GM19452 (cell line): ENCODE data around the gene HSPH1.
"Not testable (repeated sequence)": the region's sequence is repeated elsewhere in the genome, so short reads cannot be mapped to it uniquely, and the experiment has no call there.

ENCODE experiments used
- ATAC-seq: cut with Tn5 transposase; IDR thresholded peaks from one replicate; pipeline ENCODE4 v1.9.1; 2021; ENCODE audit not compliant: unreplicated experiment

The HSPH1 gene

DNA sequence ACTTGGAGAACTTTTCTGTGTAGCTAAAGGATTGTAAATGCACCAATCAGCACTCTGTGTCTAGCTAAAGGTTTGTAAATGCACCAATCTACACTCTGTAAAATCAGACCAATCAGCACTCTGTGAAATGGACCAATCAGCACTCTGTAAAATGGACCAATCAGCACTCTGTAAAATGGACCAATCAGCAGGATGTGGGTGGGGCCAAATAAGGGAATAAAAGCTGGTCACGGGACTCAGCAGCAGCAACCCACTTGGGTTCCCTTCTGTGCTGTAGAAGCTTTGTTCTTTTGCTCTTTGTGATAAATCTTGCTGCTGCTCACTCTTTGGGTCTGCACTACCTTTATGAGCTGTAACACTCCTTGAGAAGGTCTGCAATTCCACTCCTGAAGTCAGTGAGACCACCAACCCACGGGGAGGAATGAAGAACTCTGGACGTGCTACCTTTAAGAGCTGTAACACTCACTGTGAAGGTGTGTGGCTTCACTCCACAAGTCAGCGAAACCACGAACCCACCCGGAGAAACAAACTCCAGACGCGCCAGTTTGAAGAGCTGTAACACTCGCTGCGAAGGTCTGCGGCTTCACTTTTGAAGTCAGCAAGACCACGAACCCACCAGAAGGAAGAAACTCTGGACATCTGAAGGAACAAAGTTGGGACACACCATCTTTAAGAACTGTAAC is 16.2 kb upstream of the HSPH1 start:
- ATAC-seq, result not testable (repeated sequence)

DNA sequence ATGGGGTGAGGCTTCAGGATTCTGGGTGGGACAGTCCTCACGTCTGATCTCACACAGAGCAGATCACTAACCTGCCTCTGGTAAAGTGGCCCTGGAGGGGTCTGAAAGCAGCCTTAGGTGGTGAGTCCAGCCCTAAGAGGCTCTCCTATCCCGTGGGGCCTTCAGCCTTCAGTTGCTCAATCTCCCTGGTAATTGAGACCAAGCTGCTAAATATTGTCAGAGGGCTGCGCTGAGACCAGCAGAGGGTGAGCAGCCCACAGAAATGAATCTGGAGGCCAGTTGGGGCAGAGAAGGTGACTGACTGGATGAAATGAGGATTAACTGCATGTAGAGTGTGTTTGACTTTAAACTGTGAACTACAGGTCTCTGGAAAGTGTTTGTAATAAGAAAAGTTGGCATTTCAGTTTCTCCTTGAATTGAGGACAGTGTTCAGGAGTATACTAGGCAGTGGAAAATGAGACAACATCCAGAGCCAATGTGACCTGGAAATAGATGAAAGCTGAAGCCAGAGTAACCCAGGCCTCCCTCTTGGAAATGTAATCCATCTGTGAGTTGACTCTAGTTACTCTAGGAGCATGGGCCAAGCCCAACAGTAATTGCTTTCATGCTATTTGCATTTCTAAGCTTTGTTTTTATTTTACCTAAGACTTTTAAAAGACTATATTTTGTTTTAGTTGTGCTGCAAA is 14.3 kb upstream of the HSPH1 start:
- ATAC-seq, result no peak

DNA sequence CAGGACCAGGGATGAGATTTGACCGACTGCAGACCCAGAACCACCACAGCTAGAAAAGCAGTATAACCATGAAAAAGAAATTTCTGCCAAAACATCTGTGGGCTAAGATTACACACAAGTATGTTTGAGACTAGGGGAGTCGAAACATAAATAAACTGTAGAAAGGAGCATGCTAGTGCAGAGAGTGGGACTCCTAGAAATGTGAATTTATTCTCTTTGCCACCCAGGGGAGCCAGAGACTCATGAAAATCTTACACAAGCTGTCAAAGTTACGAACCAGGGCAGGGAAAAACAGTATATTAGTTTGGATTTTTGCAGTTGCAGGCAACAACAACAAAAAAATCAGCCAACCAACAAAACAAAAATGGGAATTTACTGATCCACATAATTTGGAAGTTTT is 12.3 kb upstream of the HSPH1 start:
- no peak for ATAC-seq

DNA sequence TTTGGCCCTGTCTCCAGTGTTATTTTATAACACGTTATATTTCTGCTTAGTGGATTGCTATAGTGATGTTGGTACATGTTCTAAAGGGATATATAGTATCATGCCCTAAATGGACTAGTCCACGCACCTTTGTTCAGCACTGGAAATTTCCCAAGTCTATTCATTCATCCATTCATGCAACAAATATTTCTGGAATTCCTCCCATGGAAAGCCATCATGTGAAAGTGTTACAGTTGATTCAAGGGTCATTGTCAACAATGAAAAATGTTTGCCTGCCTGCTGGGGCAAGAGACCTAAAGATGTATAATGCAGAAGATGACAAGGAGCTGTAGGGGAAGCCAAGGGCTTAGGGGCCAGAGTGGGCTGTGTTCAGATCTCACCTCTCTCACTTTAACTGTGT is 10.8 kb upstream of the HSPH1 start:
- no peak for ATAC-seq

DNA sequence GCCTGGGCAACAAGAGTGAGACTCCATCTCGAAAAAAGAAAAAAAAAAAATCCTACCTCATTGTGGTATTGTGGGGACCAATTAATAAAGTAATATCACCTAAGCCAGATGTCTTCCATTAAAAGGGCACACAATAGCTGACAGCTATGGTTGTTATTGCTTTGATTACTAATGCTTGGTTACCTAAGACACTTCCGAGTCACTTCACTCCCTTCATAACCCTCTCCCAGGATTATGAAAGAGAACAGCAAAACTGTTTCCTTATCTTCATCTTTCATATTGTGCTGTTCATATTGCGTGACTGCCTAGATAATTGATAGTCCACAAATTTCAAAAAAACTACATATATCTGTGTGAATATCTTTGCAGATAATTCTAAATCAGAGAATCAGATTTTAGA is 10.3 kb upstream of the HSPH1 start:
- no peak for ATAC-seq

DNA sequence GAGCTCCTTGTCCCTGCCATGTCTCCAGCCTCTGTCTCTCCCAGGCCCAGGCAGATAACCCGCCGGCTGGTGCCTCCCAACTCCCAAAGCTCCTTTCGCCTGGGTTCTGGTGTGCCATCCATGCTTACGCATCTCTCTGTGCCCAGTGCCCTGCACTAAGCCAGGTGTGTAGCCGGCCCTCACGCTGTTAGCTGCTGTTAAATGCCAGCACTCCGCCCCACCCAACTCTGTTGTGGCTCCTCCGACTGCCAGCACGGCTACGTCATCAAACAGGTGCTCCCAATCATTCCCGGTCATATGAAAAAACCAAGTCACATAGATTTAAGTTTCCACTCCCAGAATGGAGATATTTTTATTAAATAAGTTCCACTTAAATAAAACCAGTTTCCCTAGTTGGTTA is 7.0 kb upstream of the HSPH1 start:
- no peak for ATAC-seq

DNA sequence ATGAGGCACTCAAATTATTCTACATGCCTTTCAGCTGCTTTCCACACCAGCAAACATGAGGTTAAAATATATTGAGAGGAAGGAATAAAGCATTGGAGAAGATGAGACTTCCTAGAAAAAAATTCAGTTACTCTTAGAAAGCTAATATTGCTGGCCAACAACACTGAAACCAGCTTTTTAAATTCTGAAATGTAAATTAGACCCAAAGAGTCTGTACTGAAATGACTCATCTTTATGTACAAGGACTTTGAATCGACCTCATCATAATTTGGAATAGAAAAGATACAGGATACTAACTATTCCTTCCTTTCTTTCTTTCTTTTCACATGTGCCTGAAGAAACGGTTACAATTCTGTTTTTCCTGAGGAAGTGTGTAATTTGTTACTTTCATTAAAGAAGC is 6.5 kb upstream of the HSPH1 start:
- ATAC-seq, result no peak

DNA sequence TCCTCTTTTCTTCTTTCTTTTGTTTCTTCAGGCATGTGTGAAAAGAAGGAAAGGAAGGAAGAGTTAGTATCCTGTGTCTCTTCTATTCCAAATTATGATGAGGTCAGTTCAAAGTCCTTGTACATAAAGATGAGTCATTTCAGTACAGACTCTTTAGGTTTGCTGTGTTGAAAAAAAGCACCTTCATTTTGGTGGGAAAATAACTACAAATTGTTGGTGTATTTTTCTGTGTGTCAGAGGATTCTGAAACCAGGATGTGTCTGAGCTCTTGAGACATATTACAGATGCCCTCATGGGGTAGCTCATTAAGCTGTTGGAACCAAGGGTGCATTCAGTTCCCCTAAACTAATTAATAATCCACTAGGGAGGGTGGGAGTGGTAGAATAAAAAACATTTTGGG is 5.8 kb upstream of the HSPH1 start:
- peak; percentile 73 for ATAC-seq

DNA sequence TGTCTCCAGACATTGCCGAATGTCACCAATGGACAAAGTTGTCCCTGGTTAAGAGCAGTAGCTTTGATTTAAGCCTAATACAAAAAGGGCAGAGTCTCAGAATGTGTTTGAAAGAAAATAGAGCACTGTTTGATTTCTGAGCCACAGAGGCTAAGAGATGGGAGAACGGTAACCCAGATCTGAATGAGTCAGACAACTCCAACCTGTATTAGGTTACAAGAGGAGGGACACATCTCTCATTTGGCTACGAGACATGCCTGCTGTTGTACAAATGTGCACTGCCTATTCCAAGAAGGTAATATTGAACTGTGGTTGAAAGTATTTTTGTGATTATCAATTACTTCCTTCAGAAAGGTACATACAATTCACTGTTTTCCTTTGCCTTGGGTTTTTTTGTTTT is 4.9 kb upstream of the HSPH1 start:
- no peak for ATAC-seq

DNA sequence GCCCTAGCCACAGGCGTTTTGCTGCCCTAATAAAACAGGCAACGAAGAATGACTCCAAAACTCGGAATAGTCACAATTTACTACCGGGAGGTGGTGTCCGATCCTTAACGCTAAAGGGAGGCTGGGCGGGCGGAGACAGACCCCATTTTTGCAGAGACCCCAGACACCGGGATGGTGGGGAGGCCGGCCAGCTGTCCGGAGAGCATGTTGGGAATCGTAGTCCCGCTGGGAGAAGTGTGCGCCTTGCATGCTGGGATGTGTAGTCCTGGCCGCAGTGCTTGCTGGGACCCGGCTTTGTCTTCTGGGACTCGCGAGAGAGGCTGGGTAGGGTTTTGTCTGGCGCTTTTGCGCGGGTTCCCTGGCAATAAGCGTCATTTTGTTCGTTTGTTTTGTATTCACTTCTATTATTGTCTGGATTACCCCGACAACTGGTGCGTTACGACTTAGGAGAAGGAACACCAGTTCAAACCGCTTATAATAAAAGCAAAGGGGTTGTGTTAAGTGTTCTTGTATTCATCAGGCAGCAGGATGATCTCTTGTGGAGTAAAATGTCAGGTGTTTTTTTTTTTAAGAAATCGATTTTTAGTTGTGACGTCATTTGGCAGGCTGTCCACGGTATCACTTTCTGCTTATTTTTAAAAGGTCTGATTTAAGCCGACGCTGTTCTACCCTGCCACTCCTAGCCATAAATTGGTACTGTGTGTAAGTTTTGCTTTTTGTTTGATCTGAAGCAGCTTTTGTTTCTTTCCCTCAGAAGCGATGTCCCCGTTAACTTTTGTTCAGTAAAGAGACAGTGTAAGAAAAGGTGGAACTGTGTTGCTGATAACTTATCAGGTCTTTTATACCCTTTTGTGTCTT is 676 bp upstream of the HSPH1 start:
- peak; percentile 81 for ATAC-seq

DNA sequence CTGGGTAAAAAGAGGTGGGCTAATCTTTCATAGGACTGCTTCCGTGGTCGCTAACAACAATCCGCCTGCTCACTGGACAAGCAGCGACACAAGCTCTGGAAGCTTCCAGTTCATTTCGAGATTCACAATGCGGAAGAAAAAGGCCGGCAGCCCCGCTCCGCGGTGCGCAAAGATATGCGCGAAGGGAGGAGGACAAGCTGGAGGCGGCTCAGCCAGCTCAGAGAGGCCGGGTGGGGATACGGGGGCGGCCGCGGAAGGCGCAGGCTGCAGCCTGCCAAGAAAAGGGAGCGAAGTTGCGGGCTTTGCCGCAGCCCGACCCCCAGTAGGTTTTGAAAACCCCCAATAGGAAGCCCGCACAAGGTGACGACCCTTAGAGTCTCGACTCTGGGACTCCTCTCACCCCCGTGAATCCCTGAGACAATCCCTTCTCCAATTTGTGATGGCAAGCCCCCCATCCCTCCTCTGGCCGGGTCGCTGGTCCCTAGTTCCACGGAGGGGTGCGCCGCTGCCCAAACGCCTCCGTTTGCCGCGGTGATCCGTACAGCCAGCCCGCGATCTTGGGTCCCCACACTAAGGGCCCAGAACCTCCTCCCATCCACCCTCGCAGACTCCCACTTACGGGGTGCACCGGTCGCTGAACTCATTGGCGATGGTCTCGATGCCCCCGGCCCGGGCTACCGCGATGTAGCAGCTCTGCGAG is 697 bp downstream of the HSPH1 start:
- ATAC-seq, result peak; percentile 29

DNA sequence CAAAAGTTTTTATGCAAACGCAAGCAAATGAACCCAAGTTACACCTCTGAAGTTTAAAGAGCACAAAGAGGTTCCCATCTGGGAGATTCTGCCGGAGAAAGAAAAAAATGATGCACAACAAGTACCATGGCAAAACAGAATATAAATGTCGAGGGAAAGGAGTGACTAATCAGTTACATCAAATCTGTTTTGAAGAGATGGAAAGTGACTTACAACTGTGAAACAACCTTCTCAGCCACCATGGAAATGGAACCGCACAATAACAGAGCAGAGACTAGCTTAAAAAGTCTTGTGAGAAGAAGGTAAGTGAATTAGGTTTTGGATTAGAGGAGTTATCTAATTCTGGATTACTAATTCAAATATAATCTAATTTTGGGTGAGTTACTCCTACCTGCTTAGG is 2.4 kb downstream of the HSPH1 start:
- ATAC-seq, result no peak

DNA sequence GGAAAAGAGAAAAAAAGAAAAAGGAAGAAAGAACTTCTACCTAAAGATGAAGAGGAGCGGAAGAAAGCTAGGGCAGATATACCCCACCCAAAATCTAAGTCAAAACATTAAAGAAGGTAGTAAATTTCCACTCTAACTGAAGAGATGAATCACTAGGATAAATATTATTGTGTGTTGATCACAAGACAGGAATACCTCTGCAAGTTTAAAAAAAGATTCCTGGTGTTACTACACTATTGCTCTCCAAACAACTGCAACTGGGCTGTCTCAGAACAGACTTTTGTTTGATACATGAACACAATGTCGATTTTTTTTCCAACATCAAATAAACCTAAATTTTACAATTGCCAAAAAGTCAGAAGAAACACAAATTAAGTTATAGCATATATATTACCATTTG is 6.8 kb downstream of the HSPH1 start:
- ATAC-seq, result no peak

DNA sequence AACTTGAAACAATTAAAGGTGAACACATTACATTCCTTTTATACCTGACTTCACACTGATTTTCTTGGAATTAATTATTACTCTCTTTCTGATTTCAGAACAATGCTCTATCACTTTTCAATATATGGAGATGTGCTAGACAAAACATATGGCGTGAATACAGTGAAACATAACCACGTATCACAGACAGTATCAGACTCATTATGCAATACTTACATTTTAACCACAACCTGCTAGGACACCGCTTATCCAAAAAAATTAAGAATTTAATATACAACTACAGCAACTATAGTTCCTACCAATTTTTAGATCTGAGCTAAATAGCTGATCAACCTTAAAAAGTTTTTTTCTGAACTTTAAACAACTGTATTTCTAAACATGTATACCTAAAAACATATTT is 9.9 kb downstream of the HSPH1 start:
- ATAC-seq, result no peak

DNA sequence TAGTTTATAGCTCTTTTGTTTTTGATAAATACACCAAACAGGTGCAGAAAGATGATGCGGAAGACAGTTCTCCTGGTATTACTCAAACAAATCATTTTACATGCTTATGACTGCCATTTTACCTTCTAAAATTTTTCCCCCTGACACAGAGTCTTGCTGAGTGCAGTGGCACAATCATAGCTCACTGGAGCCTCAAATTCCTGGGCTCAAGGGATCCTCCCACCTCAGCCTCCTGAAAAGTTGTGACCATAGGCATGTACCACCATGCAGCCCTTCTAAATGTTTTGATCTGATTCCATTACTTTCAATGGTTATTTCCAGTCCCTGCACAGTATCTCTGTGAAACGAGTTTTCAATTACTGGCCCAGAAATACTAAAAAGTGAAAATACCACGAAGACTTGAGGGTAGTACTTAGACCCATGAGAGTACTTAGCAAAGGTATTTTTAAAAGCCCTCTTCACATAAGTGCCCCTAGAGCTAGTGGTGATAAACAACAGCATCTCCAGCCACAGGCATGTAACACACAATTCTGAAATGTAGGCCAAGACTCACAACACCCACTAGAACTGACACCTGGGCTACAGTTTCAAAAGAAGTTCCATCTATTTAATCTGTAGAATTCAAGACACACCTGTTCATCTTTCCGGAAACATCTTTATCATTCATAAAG is 11.3 kb downstream of the HSPH1 start:
- ATAC-seq, result no peak

DNA sequence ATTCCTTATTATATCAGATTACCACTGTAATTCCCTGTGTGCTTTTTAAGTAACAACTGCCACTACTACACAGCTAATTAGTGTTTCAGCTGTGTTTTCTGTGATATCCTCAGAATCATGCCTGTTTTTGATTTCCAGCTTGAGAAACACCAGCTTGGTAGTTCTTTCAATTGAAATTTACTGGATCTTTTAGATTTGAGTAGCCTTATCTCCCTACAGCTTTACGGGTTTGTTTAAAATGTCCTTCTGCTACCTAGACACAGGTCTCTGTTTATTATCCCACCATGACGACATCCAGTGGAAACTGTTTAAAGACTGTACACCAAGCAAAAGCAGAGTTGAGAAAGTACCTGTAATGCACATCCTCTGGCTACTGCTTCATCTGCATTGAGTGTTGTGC is 12.1 kb downstream of the HSPH1 start:
- no peak for ATAC-seq

DNA sequence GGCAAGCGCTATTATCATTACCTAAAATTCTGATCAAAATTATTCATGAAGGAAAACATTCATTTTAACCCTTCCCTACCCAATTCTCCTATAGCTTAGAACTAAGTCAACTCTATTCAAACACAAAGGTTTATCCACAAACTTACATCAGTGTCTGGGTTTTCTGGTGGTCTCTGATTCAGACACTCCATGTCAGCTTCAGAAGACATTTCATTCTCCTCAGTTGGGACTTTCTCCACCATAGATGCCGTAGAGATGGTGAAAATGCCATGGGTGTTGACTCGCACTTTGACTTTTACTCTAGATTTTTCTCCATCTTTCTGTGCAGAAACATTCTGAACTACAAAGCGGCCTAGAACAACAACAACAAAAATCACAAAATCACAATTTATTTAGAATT is 16.3 kb downstream of the HSPH1 start:
- ATAC-seq, result no peak

DNA sequence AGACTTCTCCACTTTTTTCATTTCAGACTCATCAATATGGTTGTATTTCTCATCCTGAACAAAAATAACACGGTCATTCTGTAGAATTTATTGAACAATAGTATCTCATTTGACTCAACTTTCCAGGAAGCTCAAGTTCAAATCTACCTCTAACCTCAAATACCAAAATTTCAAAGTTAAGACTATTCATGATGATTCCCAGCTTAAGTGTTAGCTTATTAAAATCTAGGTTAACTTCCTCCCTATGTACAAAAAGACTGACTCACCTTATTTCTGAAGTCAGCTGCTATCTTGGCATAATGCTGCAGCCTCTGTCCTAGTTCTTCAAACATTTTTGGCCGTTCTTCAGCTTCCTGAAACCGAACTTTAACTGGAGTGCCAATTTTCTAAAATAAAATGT is 23.2 kb downstream of the HSPH1 start:
- no peak for ATAC-seq

DNA sequence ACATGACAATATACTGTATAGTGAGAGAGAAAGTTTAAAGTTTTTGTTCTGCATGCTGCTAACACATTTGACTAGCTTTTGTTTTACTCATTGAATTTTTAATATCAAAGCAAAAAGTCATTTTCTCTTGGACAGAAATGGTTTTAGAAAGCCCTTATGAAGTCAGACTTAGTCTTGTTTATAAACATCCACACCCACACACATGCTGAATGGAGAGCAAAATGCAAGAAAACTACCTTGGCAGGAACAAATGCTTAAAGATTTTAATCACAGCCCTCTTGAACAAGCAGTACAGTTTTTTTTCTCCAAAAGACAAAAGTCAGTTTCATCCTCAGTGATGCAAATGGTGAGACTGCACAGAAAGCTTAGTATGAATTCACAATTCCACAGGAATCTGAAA is 25.0 kb downstream of the HSPH1 start:
- ATAC-seq, result no peak

DNA sequence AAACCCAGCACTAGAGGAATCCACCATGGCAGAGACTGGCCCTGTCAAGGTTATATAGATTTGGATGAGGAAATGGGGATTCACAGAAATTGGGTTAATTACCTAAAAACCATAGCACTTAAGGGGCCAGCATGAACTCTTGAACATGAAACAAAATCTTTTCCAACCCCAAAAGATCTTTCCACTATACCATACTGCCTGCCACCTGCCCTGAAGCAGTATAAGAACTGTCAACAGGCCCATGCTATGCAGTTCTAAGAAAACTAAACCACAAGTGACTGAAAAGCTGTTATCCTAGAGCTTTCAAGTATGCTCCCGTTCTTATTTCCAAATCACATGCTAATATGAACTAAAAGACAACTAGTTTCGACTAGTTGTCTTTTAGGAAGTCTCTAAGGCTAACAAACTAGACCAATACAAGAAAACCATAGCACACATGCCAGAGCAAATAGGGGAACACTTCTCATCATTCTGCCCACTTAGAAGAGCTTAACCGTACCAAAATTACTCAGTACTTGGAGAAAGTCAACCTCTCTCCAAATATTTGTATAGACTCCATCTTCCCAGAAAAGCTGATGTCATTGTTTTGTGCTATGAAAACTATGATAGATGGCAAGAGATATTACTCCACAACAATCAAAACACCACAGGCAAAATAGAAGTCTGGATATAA is 27.5 kb downstream of the HSPH1 start:
- ATAC-seq, result no peak
